H9 (cell line): ENCODE results near the gene NPBWR2. TPM values are rescaled to one million over a fixed set of nuclear protein-coding genes. Genes with fewer than 3 reads are reported as not detected.

Experiments
- DNase-seq: peaks from one replicate; pipeline ENCODE4 v3.0.0-alpha.2; 2017
- H2AFZ ChIP-seq: one replicate; pipeline ENCODE4 v1.6.1; 2013; ENCODE audit warnings: mild to moderate bottlenecking, low read length, control low read depth, moderate library complexity
- H2AK5ac ChIP-seq: 2 replicates; pipeline ENCODE4 v1.6.1; 2013; ENCODE audit warnings: low read length, control low read depth, mixed read lengths; ENCODE audit not compliant: insufficient read length
- H2BK120ac ChIP-seq: one replicate; pipeline ENCODE4 v1.6.1; 2013; ENCODE audit warnings: low read depth, mild to moderate bottlenecking, low read length, control low read depth, inconsistent platforms; ENCODE audit not compliant: poor library complexity, severe bottlenecking
- H2BK12ac ChIP-seq: 2 replicates; pipeline ENCODE4 v1.6.1; 2013; ENCODE audit warnings: low read length, control low read depth, mixed read lengths, low read depth; ENCODE audit not compliant: insufficient read length
- H2BK15ac ChIP-seq: 2 replicates; pipeline ENCODE4 v1.6.1; 2013; ENCODE audit warnings: low read depth, low read length, control low read depth
- H2BK20ac ChIP-seq: one replicate; pipeline ENCODE4 v1.6.1; 2013; ENCODE audit warnings: low read depth, mild to moderate bottlenecking, low read length, control low read depth, inconsistent platforms; ENCODE audit not compliant: poor library complexity, severe bottlenecking
- H2BK5ac ChIP-seq: 2 replicates; pipeline ENCODE4 v1.6.1; 2013; ENCODE audit warnings: low read length, control low read depth, mixed read lengths; ENCODE audit not compliant: insufficient read length
- H3K14ac ChIP-seq: 2 replicates; pipeline ENCODE4 v1.6.1; 2013; ENCODE audit warnings: low read length, control low read depth; ENCODE audit not compliant: insufficient read depth
- H3K18ac ChIP-seq: 2 replicates; pipeline ENCODE4 v1.6.1; 2013; ENCODE audit warnings: low read depth, mild to moderate bottlenecking, mixed read lengths, low read length, control low read depth; ENCODE audit not compliant: insufficient read length
- H3K23ac ChIP-seq: 2 replicates; pipeline ENCODE4 v1.6.1; 2013; ENCODE audit warnings: low read length, control low read depth, mixed read lengths, low read depth; ENCODE audit not compliant: insufficient read length
- H3K23me2 ChIP-seq: 2 replicates; pipeline ENCODE4 v1.6.1; 2013; ENCODE audit warnings: low read depth, mild to moderate bottlenecking, mixed read lengths, low read length, control low read depth; ENCODE audit not compliant: insufficient read length, poor library complexity, severe bottlenecking
- H3K27ac ChIP-seq: 2 replicates; pipeline ENCODE4 v1.5.1; 2013; ENCODE audit warnings: low read length, control low read depth, mixed read lengths, low read depth; ENCODE audit not compliant: insufficient read length
- H3K27me3 ChIP-seq: 2 replicates; pipeline ENCODE4 v1.6.1; 2013; ENCODE audit warnings: low read length, control low read depth, inconsistent platforms; ENCODE audit not compliant: insufficient read depth
- H3K4ac ChIP-seq: 2 replicates; pipeline ENCODE4 v1.6.1; 2013; ENCODE audit warnings: low read depth, mild to moderate bottlenecking, control low read depth, inconsistent platforms, low read length, moderate library complexity
- H3K4me1 ChIP-seq: 2 replicates; pipeline ENCODE4 v1.6.1; 2013; ENCODE audit warnings: low read length, control low read depth, inconsistent platforms; ENCODE audit not compliant: insufficient read depth
- H3K4me2 ChIP-seq: 2 replicates; pipeline ENCODE4 v1.6.1; 2013; ENCODE audit warnings: low read length, control low read depth, mixed read lengths; ENCODE audit not compliant: insufficient read length, insufficient read depth
- H3K56ac ChIP-seq: 2 replicates; pipeline ENCODE4 v1.6.1; 2013; ENCODE audit warnings: low read depth, mild to moderate bottlenecking, mixed read lengths, low read length, control low read depth; ENCODE audit not compliant: insufficient read length
- H3K79me1 ChIP-seq: 2 replicates; pipeline ENCODE4 v1.6.1; 2013; ENCODE audit warnings: low read depth, mild to moderate bottlenecking, moderate library complexity, low read length, control low read depth, inconsistent platforms; ENCODE audit not compliant: insufficient read depth, poor library complexity, severe bottlenecking
- H3K79me2 ChIP-seq: 2 replicates; pipeline ENCODE4 v1.6.1; 2013; ENCODE audit warnings: low read length, control low read depth, inconsistent platforms; ENCODE audit not compliant: insufficient read depth
- H3K9ac ChIP-seq: 2 replicates; pipeline ENCODE4 v1.6.1; 2013; ENCODE audit warnings: low read length, control low read depth, mixed read lengths; ENCODE audit not compliant: insufficient read length; ENCODE audit errors: extremely low read depth
- H3K9me3 ChIP-seq: one replicate; pipeline ENCODE4 v1.6.1; 2013; ENCODE audit warnings: low read depth, low read length, inconsistent platforms; ENCODE audit not compliant: control insufficient read depth
- H3T11ph ChIP-seq: one replicate; pipeline ENCODE4 v1.6.1; 2013; ENCODE audit warnings: mild to moderate bottlenecking, low read length, control low read depth, inconsistent platforms
- H4K20me1 ChIP-seq: one replicate; pipeline ENCODE4 v1.6.1; 2013; ENCODE audit not compliant: control insufficient read depth, insufficient read length, insufficient read depth
- H4K5ac ChIP-seq: 2 replicates; pipeline ENCODE4 v1.6.1; 2013; ENCODE audit warnings: low read depth, mild to moderate bottlenecking, mixed read lengths, low read length, control low read depth; ENCODE audit not compliant: insufficient read length
- H4K8ac ChIP-seq: replicated peaks from 2 replicates; pipeline ENCODE4 v1.6.1; 2013; ENCODE audit warnings: low read length, control low read depth, mixed read lengths, low read depth; ENCODE audit not compliant: insufficient read length
- H4K91ac ChIP-seq: 2 replicates; pipeline ENCODE4 v1.6.1; 2013; ENCODE audit warnings: low read depth, mild to moderate bottlenecking, moderate library complexity, mixed read lengths, low read length, control low read depth; ENCODE audit not compliant: insufficient read length
- H3K27ac Mint-ChIP-seq, 3 experiments: 2 replicates in 2 of 3; 3 replicates in 1 of 3; pipeline ENCODE4 v1.8.0; 2020 to 2021; ENCODE audit warnings: mixed read lengths in 3 of 3, mild to moderate bottlenecking in 1 of 3, moderate library complexity in 1 of 3
- H3K27me3 Mint-ChIP-seq: 2 replicates; pipeline ENCODE4 v1.8.0; 2021; ENCODE audit warnings: low read depth, mild to moderate bottlenecking, moderate library complexity, mixed read lengths
- H3K36me3 Mint-ChIP-seq, 3 experiments: 2 replicates in 2 of 3; 3 replicates in 1 of 3; pipeline ENCODE4 v1.8.0; 2020 to 2021; ENCODE audit warnings: low read depth in 3 of 3, mixed read lengths in 3 of 3; ENCODE audit not compliant: insufficient read depth in 1 of 3
- H3K4me1 Mint-ChIP-seq, 2 experiments: 2 replicates each; pipeline ENCODE4 v1.8.0; 2020; ENCODE audit warnings: mixed read lengths in 2 of 2
- H3K4me3 Mint-ChIP-seq, 2 experiments: 2 replicates in 1 of 2; 3 replicates in 1 of 2; pipeline ENCODE4 v1.8.0; 2020 to 2021; ENCODE audit warnings: mild to moderate bottlenecking in 2 of 2, mixed read lengths in 2 of 2, moderate library complexity in 1 of 2
- H3K9me3 Mint-ChIP-seq, 2 experiments: 2 replicates in 1 of 2; 3 replicates in 1 of 2; pipeline ENCODE4 v1.8.0; 2020; ENCODE audit warnings: mild to moderate bottlenecking in 2 of 2, mixed read lengths in 2 of 2, moderate library complexity in 1 of 2
- WGBS: extraction: QIAGEN DNeasy Blood & Tissue Kit; methylation state at CpG from one replicate; pipeline ENCODE4 v1.1.7; 2013; ENCODE audit warnings: missing lambda C conversion rate, low lambda C conversion rate, mixed read lengths; ENCODE audit not compliant: insufficient read length; ENCODE audit errors: extremely low coverage; 5-methylcytosine and 5-hydroxymethylcytosine counted together
- total RNA-seq: library from RNA; stranded (reverse); gene quantifications from 2 replicates; pipeline ENCODE4 v1.2.1, GENCODE V29; 2021
- TF ChIP-seq, protein P1 (sequence below): fragments of 200-600 bp; sonication (generic); conservative IDR thresholded peaks from 3 replicates; pipeline ENCODE4 v1.8.0; 2021; ENCODE audit warnings: antibody characterized with exemption, mild to moderate bottlenecking

The NPBWR2 gene
- total RNA-seq, 1 experiment from 2014 or later: not detected

DNA sequence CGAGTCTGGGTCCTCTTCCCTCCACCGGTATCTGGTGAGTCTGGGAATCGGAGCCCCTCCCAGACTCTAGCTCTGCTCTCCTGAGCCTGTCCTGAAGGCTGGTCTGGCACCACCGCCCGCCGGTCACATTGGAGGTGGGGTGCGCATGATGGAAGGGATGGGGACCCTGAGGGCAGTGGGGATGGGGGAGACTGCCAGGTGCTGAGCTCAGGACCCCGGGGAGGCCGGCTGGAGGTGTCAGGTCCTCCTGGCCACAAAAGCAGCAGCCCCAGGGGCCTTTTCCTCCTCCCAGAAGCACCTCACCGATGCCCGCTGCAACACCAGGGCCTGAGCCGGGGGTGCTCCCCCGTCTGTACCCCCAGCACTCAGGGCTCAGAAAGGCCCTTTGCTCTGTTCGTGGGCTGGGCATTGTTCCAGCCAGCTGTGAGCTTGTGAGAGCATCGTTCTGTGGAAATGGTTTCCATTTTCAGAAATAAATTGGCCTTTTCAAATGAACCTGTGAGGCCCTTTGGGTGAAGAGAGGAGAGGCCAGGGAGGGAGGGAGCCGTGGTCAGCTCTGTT lies 2.5 kb upstream of the NPBWR2 start:
- WGBS: no CpG with 5 or more reads among the region's 16 CpGs
- Mint-ChIP-seq H3K4me1 (peaks cover 0 to 3% of the 10 kb centered on the region in 2 experiments; a peak in 2 of 4 replicates), H3K9me3 (no peaks in the 10 kb centered on the region), H3K4me3 (no peak overlapping the region), H3K36me3 (no peaks in the 10 kb centered on the region), H3K27ac (peak overlapping the region in 1 of 3 experiments; percentile 52; a peak in 2 of 7 replicates), H3K27me3 (peaks cover 7% of the 10 kb centered on the region)
- H4K5ac ChIP-seq: no peak overlapping the region
- no peak overlapping the region for H3K4me2 ChIP-seq
- H3K14ac ChIP-seq: no peak overlapping the region
- H4K8ac ChIP-seq: no peak overlapping the region
- no peak overlapping the region for H3K56ac ChIP-seq
- no peaks in the 10 kb centered on the region for H3K79me1 ChIP-seq
- DNase-seq: no peak
- no peak overlapping the region for H2BK120ac ChIP-seq
- no peak overlapping the region for H2BK20ac ChIP-seq
- H3K23ac ChIP-seq: no peak overlapping the region
- H2BK5ac ChIP-seq: no peak overlapping the region
- H3K4me1 ChIP-seq: no peaks in the 10 kb centered on the region
- no peak overlapping the region for H2AFZ ChIP-seq
- H3K27me3 ChIP-seq: no peaks in the 10 kb centered on the region
- H3K18ac ChIP-seq: no peak overlapping the region
- no peak overlapping the region for H4K91ac ChIP-seq
- H3K27ac ChIP-seq: no peak overlapping the region
- no peaks in the 10 kb centered on the region for H3K9me3 ChIP-seq
- no peak overlapping the region for H3K9ac ChIP-seq
- no peaks in the 10 kb centered on the region for H4K20me1 ChIP-seq
- no peaks in the 10 kb centered on the region for H3K79me2 ChIP-seq
- no peak overlapping the region for H3K4ac ChIP-seq
- no peak overlapping the region for H2BK15ac ChIP-seq
- no peaks in the 10 kb centered on the region for H3K23me2 ChIP-seq
- no peak overlapping the region for H2BK12ac ChIP-seq
- TF ChIP-seq, protein P1, sequence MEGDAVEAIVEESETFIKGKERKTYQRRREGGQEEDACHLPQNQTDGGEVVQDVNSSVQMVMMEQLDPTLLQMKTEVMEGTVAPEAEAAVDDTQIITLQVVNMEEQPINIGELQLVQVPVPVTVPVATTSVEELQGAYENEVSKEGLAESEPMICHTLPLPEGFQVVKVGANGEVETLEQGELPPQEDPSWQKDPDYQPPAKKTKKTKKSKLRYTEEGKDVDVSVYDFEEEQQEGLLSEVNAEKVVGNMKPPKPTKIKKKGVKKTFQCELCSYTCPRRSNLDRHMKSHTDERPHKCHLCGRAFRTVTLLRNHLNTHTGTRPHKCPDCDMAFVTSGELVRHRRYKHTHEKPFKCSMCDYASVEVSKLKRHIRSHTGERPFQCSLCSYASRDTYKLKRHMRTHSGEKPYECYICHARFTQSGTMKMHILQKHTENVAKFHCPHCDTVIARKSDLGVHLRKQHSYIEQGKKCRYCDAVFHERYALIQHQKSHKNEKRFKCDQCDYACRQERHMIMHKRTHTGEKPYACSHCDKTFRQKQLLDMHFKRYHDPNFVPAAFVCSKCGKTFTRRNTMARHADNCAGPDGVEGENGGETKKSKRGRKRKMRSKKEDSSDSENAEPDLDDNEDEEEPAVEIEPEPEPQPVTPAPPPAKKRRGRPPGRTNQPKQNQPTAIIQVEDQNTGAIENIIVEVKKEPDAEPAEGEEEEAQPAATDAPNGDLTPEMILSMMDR: no peak
- no peak overlapping the region for H2AK5ac ChIP-seq
- H3T11ph ChIP-seq: no peak overlapping the region
